GM10266 (cell line): ENCODE measurements around the gene TEDC1.
A peak's percentile ranks its signal among the peaks of the same experiment; 100 is the strongest.

Experiments used
- DNase-seq: peaks from one replicate; pipeline ENCODE4 v3.0.0; 2012; ENCODE audit errors: extremely low spot score
- TF ChIP-seq, protein P1 (sequence below): IDR thresholded peaks from 2 replicates; pipeline ENCODE4 v1.5.1; 2012; ENCODE audit warnings: mild to moderate bottlenecking, low read depth; ENCODE audit not compliant: control insufficient read depth, insufficient read depth; ENCODE audit errors: missing control alignments

TEDC1 gene

DNA sequence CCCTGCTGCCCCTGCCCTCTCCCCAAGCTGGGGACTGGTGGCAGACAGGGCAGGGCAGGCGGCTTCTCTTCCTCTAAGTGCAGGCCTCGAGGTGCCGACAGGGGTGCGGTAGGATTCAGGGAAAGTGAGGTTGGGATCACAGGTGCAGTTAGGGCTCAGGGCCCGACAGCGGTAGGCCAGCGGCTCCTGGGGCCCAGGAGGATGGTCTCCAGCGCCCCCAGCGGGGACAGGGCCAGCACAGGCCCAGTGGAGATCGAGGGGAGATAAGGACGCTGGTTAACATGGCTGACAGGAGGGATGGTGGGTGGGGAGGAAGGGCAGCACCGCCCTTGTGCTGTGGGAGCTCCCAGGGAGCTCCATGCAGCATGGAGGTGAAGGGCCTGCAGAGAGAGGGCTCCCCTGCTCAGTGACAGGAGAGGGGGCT is 5.3 kb upstream of the TEDC1 start:
- TF ChIP-seq, protein P1, sequence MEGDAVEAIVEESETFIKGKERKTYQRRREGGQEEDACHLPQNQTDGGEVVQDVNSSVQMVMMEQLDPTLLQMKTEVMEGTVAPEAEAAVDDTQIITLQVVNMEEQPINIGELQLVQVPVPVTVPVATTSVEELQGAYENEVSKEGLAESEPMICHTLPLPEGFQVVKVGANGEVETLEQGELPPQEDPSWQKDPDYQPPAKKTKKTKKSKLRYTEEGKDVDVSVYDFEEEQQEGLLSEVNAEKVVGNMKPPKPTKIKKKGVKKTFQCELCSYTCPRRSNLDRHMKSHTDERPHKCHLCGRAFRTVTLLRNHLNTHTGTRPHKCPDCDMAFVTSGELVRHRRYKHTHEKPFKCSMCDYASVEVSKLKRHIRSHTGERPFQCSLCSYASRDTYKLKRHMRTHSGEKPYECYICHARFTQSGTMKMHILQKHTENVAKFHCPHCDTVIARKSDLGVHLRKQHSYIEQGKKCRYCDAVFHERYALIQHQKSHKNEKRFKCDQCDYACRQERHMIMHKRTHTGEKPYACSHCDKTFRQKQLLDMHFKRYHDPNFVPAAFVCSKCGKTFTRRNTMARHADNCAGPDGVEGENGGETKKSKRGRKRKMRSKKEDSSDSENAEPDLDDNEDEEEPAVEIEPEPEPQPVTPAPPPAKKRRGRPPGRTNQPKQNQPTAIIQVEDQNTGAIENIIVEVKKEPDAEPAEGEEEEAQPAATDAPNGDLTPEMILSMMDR = peak; percentile 54
- no peak for DNase-seq

DNA sequence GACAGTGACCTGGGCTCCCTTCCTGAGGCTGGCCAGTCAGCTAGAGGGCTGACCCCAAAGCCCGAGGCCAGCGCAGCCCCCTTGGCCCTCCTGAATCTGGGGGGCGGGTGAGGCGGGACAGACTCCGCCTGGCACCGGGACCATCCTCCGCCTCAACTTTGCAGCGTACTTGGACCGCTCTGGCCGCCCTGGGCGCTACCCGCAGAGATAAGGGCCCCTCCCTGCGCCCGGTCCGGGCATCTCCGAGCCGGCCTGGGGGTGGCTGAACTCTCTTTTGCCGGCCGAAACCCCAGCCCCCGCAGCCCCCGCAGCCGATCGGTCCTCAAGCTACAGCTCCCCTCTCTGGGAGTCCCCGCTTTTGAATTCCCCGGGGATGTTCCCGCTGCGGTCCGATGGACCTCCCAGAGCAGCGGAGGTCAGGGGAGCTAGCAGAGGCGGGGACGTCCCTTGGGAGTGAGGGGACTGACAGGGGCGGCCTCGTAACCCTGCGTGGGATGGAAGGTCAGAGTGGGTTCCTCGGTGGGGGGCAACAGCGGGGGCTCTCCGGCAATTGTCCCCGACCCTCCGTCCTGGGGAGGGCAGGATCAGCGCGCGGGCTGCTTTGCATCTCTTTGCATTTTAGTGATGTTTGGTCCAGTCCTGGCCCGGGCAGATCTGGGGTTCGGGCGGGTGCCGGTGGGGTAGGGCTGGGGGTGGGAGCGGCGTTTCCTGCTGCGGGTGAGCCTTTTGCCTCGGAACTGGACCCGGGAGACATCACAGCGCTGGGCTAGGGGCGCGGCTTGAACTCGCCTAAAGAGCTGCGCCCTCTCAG is 4.7 kb upstream of the TEDC1 start, which contains the start of gene CRIP1:
Gene CRIP1, plus strand, starts transcription at position 724 of the 811 bp plus-strand sequence. CDS start 374 bp downstream, outside the sequence.
- no peak for DNase-seq
- TF ChIP-seq, protein P1 = no peak

DNA sequence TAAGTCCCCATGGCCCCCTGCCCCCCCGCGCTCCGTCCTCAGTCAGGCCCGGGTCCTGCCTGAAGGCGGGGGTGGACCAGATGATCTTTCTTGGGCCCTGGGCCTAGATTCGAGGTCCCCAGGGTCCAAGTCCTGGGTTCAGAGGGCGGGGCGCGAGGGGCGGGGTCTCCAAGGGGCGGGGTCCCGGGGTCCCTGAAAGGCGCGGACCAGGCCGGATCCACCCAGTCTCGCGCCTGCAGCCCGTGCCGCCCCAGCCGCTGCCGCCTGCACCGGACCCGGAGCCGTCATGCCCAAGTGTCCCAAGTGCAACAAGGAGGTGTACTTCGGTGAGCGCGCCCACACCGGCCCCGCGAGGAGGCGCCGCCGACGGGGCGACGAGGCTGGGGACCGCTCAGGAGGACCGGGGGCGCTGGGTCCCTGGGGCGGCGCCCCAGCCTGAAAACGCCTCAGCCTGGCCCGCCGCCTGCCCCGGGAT is 4.0 kb upstream of the TEDC1 start:
- TF ChIP-seq, protein P1 = no peak
- no peak for DNase-seq

DNA sequence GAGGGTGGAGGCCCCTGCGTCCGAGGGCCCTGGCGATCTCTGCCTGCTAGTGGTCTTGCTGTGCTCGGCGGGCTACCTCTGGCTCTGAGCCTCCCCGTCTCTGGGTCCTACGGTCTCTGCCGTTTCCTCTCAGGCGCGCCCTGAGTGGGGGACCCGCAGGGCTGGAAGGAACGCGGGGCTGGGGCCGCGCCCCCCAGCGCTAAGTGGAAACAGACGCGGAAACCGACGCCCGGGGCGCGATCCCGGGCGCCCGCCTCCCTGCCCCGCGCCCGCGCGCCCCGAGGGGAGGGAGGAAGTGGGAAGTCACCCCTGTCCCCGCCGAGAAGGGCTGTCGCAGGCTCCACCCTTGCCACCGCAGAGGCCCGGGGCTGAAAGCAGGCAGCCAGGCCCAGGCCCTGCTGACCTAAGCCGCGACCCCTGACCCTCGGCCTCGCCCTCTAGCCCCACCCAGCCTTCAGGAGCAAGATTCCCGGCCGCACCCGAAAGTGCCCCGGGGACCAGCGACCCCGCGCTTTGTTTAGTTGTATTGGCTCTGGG is 3.5 kb upstream of the TEDC1 start:
- DNase-seq = no peak

DNA sequence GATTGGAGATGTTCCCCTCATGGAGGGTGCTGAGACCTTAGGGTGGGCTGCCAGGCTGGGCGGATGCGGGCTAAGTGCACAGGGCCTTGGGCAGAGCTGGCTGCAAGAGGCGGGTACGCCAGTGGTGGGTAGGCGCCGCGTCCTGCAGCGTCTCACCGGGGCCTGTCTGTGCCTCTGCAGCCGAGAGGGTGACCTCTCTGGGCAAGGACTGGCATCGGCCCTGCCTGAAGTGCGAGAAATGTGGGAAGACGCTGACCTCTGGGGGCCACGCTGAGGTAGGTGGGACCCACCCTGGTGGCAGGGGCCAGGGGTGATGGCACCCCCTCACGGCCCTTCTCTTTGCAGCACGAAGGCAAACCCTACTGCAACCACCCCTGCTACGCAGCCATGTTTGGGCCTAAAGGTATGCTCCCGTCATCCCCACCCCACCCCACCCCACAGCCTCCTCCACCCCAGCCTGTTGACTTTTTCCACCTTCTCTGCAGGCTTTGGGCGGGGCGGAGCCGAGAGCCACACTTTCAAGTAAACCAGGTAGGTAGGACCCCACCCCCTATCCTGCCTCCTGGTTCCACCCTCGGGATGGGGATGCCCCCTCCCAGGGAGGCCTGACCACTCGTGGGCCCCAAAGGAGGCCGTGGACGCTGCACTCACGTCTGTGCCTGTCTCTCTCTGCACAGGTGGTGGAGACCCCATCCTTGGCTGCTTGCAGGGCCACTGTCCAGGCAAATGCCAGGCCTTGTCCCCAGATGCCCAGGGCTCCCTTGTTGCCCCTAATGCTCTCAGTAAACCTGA is 2.9 kb upstream of the TEDC1 start:
- no peak for DNase-seq
- TF ChIP-seq, protein P1 = peak; percentile 7

More for the DNA sequence above, 3.5 kb upstream of the TEDC1 start:
- TF ChIP-seq, protein P1 = no peak

DNA sequence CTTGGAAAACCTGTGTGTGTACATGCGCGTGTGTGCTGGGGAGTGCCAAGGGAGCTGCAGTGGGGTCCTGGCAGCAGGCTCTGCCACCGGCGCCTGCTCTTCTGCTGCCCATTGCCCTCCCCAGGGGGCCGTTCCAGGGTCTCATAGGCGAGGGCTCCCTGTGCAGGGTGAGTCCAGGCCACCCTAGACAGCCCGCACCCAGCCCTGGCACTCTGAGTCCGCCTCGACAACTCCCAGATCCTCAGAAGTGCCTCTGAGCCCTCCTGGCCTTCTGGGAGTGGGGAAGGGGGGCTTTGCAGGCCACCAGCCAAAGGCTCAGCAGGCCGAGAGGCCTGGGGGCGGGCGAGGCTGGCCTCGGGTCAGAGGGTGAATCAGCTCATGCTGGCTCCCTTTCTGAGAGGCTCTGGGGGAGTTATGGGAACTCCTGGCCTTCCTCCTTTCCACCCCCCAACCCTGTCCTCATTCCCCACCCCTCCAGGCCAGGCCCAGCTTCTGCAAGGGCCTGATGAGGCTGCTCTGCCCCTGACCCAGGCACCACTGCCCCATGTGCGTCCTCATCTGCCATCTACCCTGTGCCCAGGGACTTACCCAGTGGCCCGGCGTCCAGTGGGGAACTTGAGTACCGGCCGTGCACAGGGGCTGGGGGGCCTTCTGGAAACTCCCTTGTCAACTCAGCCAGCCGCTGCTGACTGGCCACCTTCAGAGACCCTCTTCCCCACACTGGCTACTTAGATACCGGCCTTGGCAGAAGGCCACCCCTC is 2.1 kb upstream of the TEDC1 start:
- no peak for DNase-seq

More for the DNA sequence above, 2.1 kb upstream of the TEDC1 start:
- TF ChIP-seq, protein P1 = no peak
